Left lung (tissue), 14 donors: ENCODE results near the gene TSPYL4. TPM values are rescaled to one million over a fixed set of nuclear protein-coding genes. Genes with fewer than 3 reads are reported as not detected.

Experiments used
- ATAC-seq: fragments of 200-7000 bp; cut with Tn5 transposase; one replicate; pipeline ENCODE4 v1.9.1; 2020; ENCODE audit warnings: moderate library complexity
- DNase-seq, 4 donors: peaks; one replicate each; pipeline ENCODE4 v3.0.0-alpha.2; 2013 to 2020
- H3K27ac ChIP-seq, 2 donors: fragments of 200-600 bp; sonication (generic) in 1 of 2; one replicate each; pipeline versions ENCODE4 v1.5.0 to v1.8.0; 2020 to 2021
- H3K27me3 ChIP-seq, 2 donors: fragments of 200-600 bp; sonication (generic) in 1 of 2; one replicate each; pipeline versions ENCODE4 v1.5.0 to v1.8.0; 2020 to 2021
- H3K36me3 ChIP-seq, 2 donors: fragments of 200-600 bp; sonication (generic) in 1 of 2; one replicate each; pipeline versions ENCODE4 v1.5.0 to v1.8.0; 2020 to 2021
- H3K4me1 ChIP-seq, 2 donors: fragments of 200-600 bp; one replicate each; pipeline ENCODE4 v1.8.0; 2021
- H3K4me3 ChIP-seq, 2 donors: fragments of 200-600 bp; sonication (generic) in 1 of 2; one replicate each; pipeline versions ENCODE4 v1.5.0 to v1.8.0; 2020 to 2021; ENCODE audit warnings: mild to moderate bottlenecking in 1 of 2
- H3K9me3 ChIP-seq, 2 donors: fragments of 200-600 bp; sonication (generic) in 1 of 2; one replicate each; pipeline versions ENCODE4 v1.5.0 to v1.8.0; 2020 to 2021
- intact Hi-C, 2 donors: fragments of 100-400 bp; cut with DNase I; formaldehyde crosslinking; loops; one replicate each; pipeline versions ENCODE4 v1.11.2 to v1.14.2; 2022
- long read RNA-seq, 12 donors: library from polyadenylated mRNA in 2 of 12; unstranded in 2 of 12; transcript quantifications; one replicate each; pipeline ENCODE4 v2.0.0 and lab custom pipeline, GENCODE V29; 2019 to 2026
- polyA plus RNA-seq, 6 donors: library from polyadenylated mRNA; unstranded; fragments of 120-200 nt; gene quantifications; one replicate each; pipeline ENCODE4 v1.2.1, GENCODE V29; 2013; ENCODE audit not compliant: insufficient read length in 6 of 6
- total RNA-seq, 2 donors: library from RNA; stranded (reverse); fragmentation: NEBNext Ultra II Directional; extraction: Animal tissue kit (Norgen Biotek cat#: 25700); gene quantifications; one replicate each; pipeline ENCODE4 v1.2.1, GENCODE V29; 2021
- TF ChIP-seq, protein P1 (sequence below), 2 donors: fragments of 200-600 bp; sonication (generic) in 1 of 2; IDR thresholded peaks; one replicate each; pipeline versions ENCODE4 v1.5.0 to v1.8.0; 2021; ENCODE audit warnings: antibody characterized with exemption in 2 of 2
- donor health status: DM: no; HTN: yes; CAD: no.
- donor health status: DM: no; HTN: no; CAD: no.

Gene TSPYL4
- total RNA-seq (10 to 100 TPM; 10.2 to 17.6 TPM), polyA plus RNA-seq (10 to 100 TPM; 47.7 to 53.8 (median 51.0) TPM)
- long read RNA-seq, donor 1, full-length matches to known transcripts, result 155 of 155 reads
- long read RNA-seq, donor 1, partial matches to known transcripts, result 0 of 155 reads
- long read RNA-seq, donor 1, other reads (novel, unspliced or antisense), result 0 of 155 reads
- long read RNA-seq, donor 2, full-length matches to known transcripts, result 151 of 151 reads
- long read RNA-seq, donor 2, partial matches to known transcripts, result 0 of 151 reads
- long read RNA-seq, donor 2, other reads (novel, unspliced or antisense), result 0 of 151 reads
- long read RNA-seq, donor 3, full-length matches to known transcripts, result 107 of 107 reads
- long read RNA-seq, donor 3, partial matches to known transcripts, result 0 of 107 reads
- long read RNA-seq, donor 3, other reads (novel, unspliced or antisense), result 0 of 107 reads
- long read RNA-seq, donor 4, full-length matches to known transcripts, result 3 of 3 reads
- long read RNA-seq, donor 4, partial matches to known transcripts, result 0 of 3 reads
- long read RNA-seq, donor 4, other reads (novel, unspliced or antisense), result 0 of 3 reads
- long read RNA-seq, donor 5, full-length matches to known transcripts, result 126 of 126 reads
- long read RNA-seq, donor 5, partial matches to known transcripts, result 0 of 126 reads
- long read RNA-seq, donor 5, other reads (novel, unspliced or antisense), result 0 of 126 reads
- long read RNA-seq, donor 6, full-length matches to known transcripts, result 150 of 150 reads
- long read RNA-seq, donor 6, partial matches to known transcripts, result 0 of 150 reads
- long read RNA-seq, donor 6, other reads (novel, unspliced or antisense), result 0 of 150 reads
- long read RNA-seq, donor 7, full-length matches to known transcripts, result 38 of 38 reads
- long read RNA-seq, donor 7, partial matches to known transcripts, result 0 of 38 reads
- long read RNA-seq, donor 7, other reads (novel, unspliced or antisense), result 0 of 38 reads
- long read RNA-seq, donor 8, full-length matches to known transcripts, result 64 of 64 reads
- long read RNA-seq, donor 8, partial matches to known transcripts, result 0 of 64 reads
- long read RNA-seq, donor 8, other reads (novel, unspliced or antisense), result 0 of 64 reads
- long read RNA-seq, donor 9, full-length matches to known transcripts, result 2 of 2 reads
- long read RNA-seq, donor 9, partial matches to known transcripts, result 0 of 2 reads
- long read RNA-seq, donor 9, other reads (novel, unspliced or antisense), result 0 of 2 reads
- long read RNA-seq, donor 10, full-length matches to known transcripts, result 1 of 1 reads
- long read RNA-seq, donor 10, partial matches to known transcripts, result 0 of 1 reads
- long read RNA-seq, donor 10, other reads (novel, unspliced or antisense), result 0 of 1 reads
- long read RNA-seq, donor 11, full-length matches to known transcripts, result 523 of 523 reads
- long read RNA-seq, donor 11, partial matches to known transcripts, result 0 of 523 reads
- long read RNA-seq, donor 11, other reads (novel, unspliced or antisense), result 0 of 523 reads
- long read RNA-seq, donor 12, full-length matches to known transcripts, result 69 of 69 reads
- long read RNA-seq, donor 12, partial matches to known transcripts, result 0 of 69 reads
- long read RNA-seq, donor 12, other reads (novel, unspliced or antisense), result 0 of 69 reads

- ATAC-seq (peak; percentile 98), DNase-seq (peak; percentile 95 to 99 (median 96))
- Histone ChIP-seq H3K27me3 (no peaks in the 10 kb centered on the region), H3K9me3 (no peaks in the 10 kb centered on the region), H3K4me3 (peak within 1 kb of the TSS; percentile 84 to 89), H3K27ac (peak within 1 kb of the TSS; percentile 88), H3K4me1 (peaks cover 33 to 53% of the 10 kb centered on the region in 2 donors), H3K36me3 (peaks cover 0 to 3% of the 10 kb centered on the region in 2 donors)
- intact Hi-C loops, result no loop called here
- TF ChIP-seq, protein P1, sequence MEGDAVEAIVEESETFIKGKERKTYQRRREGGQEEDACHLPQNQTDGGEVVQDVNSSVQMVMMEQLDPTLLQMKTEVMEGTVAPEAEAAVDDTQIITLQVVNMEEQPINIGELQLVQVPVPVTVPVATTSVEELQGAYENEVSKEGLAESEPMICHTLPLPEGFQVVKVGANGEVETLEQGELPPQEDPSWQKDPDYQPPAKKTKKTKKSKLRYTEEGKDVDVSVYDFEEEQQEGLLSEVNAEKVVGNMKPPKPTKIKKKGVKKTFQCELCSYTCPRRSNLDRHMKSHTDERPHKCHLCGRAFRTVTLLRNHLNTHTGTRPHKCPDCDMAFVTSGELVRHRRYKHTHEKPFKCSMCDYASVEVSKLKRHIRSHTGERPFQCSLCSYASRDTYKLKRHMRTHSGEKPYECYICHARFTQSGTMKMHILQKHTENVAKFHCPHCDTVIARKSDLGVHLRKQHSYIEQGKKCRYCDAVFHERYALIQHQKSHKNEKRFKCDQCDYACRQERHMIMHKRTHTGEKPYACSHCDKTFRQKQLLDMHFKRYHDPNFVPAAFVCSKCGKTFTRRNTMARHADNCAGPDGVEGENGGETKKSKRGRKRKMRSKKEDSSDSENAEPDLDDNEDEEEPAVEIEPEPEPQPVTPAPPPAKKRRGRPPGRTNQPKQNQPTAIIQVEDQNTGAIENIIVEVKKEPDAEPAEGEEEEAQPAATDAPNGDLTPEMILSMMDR (IDR thresholded peaks at IDR 0.05), result no peak
Measured at GRCh38 chr6:116253505-116254296, at the start of gene TSPYL4. Gene TSPYL4, minus strand, starts transcription at chr6:116254075. Its CDS starts 67 bp downstream, at chr6:116254008.

- intact Hi-C loops, result no loop called here
- H3K9me3 ChIP-seq, result peaks cover 0 to 7% of the 10 kb centered on the region in 2 donors
- TF ChIP-seq, protein P1 (IDR thresholded peaks at IDR 0.05), result no peak
- no peaks in the 10 kb centered on the region for H3K36me3 ChIP-seq
- H3K4me1 ChIP-seq, result peaks cover 0 to 5% of the 10 kb centered on the region in 2 donors
- H3K4me3 ChIP-seq, result no peak overlapping the region
- no peaks in the 10 kb centered on the region for H3K27me3 ChIP-seq
- DNase-seq (no peak), ATAC-seq (no peak)
- H3K27ac ChIP-seq, result no peak overlapping the region
Measured at GRCh38 chr6:116301104-116301503, 47.2 kb upstream of the TSPYL4 start.

DNA sequence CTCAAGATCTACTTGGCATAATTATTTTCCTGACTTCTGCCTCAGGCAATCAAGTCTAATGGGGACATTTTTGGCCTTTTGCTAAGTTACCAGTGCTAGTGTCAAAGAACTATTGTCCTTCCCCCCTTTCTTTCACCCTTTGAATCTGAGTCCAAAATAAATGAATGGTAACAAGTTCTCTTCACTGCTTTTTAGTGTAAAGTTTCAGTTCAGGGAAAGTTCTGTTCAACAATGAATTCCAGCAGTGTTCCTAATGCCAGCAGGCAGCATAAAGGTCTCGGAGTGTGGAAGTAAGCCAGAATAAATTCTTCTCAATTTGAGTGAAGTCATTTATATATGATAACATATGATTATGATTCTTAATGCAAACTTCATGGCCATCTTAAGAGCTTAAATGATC lies 46.7 kb upstream of the TSPYL4 start:
- peaks cover 0 to 5% of the 10 kb centered on the region in 2 donors for H3K4me1 ChIP-seq
- H3K27me3 ChIP-seq, result no peaks in the 10 kb centered on the region
- intact Hi-C loops, result no loop called here
- H3K27ac ChIP-seq, result no peak overlapping the region
- no peak overlapping the region for H3K4me3 ChIP-seq
- H3K9me3 ChIP-seq, result peaks cover 0 to 7% of the 10 kb centered on the region in 2 donors
- TF ChIP-seq, protein P1 (IDR thresholded peaks at IDR 0.05), result no peak
- no peak for ATAC-seq
- H3K36me3 ChIP-seq, result no peaks in the 10 kb centered on the region
- DNase-seq, result no peak

DNA sequence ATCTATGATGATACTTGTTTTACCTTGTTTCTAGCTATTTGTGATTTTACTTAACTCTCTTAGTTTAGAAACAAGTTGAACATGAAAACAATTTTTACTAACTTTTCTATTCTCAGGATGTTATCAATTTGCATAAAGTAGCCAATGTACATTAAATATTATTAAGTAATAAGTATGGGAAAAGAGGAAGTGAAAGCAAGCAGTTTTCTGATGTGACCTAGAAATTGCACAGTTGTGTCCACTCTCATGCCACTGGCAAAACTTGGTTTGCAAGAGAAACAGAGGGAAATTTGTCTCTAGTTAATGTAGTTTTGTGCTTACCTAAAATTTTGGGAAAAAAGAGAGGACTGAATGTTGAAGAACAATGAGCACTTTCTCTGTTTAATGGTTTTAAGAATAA lies 45.1 kb upstream of the TSPYL4 start:
- ATAC-seq, result no peak
- no peak for DNase-seq
- H3K4me1 ChIP-seq, result peaks cover 0 to 5% of the 10 kb centered on the region in 2 donors
- intact Hi-C loops, result no loop called here
- H3K36me3 ChIP-seq, result no peaks in the 10 kb centered on the region
- H3K4me3 ChIP-seq, result no peak overlapping the region
- TF ChIP-seq, protein P1 (IDR thresholded peaks at IDR 0.05), result no peak
- peaks cover 0 to 7% of the 10 kb centered on the region in 2 donors for H3K9me3 ChIP-seq
- no peaks in the 10 kb centered on the region for H3K27me3 ChIP-seq
- H3K27ac ChIP-seq, result no peak overlapping the region
